ENCODE results near the gene CPLX1.

The CPLX1 gene

GRCh38 chr4:856225-856901, 30.4 kb upstream of the CPLX1 start:
- DNase-seq (ENCODE audit: low read depth in 2 of 2, low spot score in 1 of 2) = no peak

- DNase-seq (ENCODE audit: low read depth in 2 of 2, low spot score in 1 of 2) = no peak
Observed at GRCh38 chr4:855880-856224, 29.9 kb upstream of the CPLX1 start.

GRCh38 chr4:854356-854755, 28.4 kb upstream of the CPLX1 start:
- no peak for DNase-seq (ENCODE audit: low read depth in 2 of 2, low spot score in 1 of 2)

- no peak for DNase-seq (ENCODE audit: low read depth in 2 of 2, low spot score in 1 of 2)
Observed at GRCh38 chr4:853416-853781, 27.5 kb upstream of the CPLX1 start.

GRCh38 chr4:851701-852430, 25.9 kb upstream of the CPLX1 start:
- no peak for DNase-seq (ENCODE audit: low read depth in 2 of 2, low spot score in 1 of 2)

- DNase-seq (ENCODE audit: low read depth in 2 of 2, low spot score in 1 of 2) = no peak
Observed at GRCh38 chr4:850323-850945, 24.5 kb upstream of the CPLX1 start.

- DNase-seq (ENCODE audit: low read depth in 2 of 2, low spot score in 1 of 2) = no peak
Observed at GRCh38 chr4:849478-850175, 23.7 kb upstream of the CPLX1 start.

GRCh38 chr4:848803-849477, 23.0 kb upstream of the CPLX1 start:
- no peak for DNase-seq (ENCODE audit: low read depth in 2 of 2, low spot score in 1 of 2)

GRCh38 chr4:848307-848691, 22.4 kb upstream of the CPLX1 start:
- DNase-seq (ENCODE audit: low read depth in 2 of 2, low spot score in 1 of 2) = no peak

GRCh38 chr4:845836-846251, 19.9 kb upstream of the CPLX1 start:
- no peak for DNase-seq (ENCODE audit: low read depth in 2 of 2, low spot score in 1 of 2)

GRCh38 chr4:845233-845835, 19.4 kb upstream of the CPLX1 start:
- no peak for DNase-seq (ENCODE audit: low read depth in 2 of 2, low spot score in 1 of 2)

- no peak for DNase-seq (ENCODE audit: low read depth in 2 of 2, low spot score in 1 of 2)
Observed at GRCh38 chr4:844752-845232, 18.9 kb upstream of the CPLX1 start.

GRCh38 chr4:839675-840443, 13.9 kb upstream of the CPLX1 start:
- no peak for DNase-seq (ENCODE audit: low read depth in 2 of 2, low spot score in 1 of 2)

GRCh38 chr4:837772-838171, 11.8 kb upstream of the CPLX1 start:
- DNase-seq (ENCODE audit: low read depth in 2 of 2, low spot score in 1 of 2) = no peak

- no peak for DNase-seq (ENCODE audit: low read depth in 2 of 2, low spot score in 1 of 2)
Observed at GRCh38 chr4:836750-837301, 10.9 kb upstream of the CPLX1 start.

- no peak for DNase-seq (ENCODE audit: low read depth in 2 of 2, low spot score in 1 of 2)
Observed at GRCh38 chr4:836003-836511, 10.1 kb upstream of the CPLX1 start.

- no peak for DNase-seq (ENCODE audit: low read depth in 2 of 2, low spot score in 1 of 2)
Observed at GRCh38 chr4:835148-836002, 9.4 kb upstream of the CPLX1 start.

- DNase-seq (ENCODE audit: low read depth in 2 of 2, low spot score in 1 of 2) = no peak
Observed at GRCh38 chr4:834368-835147, 8.6 kb upstream of the CPLX1 start.
